GM12874 (cell line): ENCODE measurements around the gene MLLT3.

Source experiments
- CTCF ChIP-seq: IDR thresholded peaks from 2 replicates; pipeline ENCODE4 v1.5.1; 2011; ENCODE audit warnings: low read depth, mild to moderate bottlenecking, control low read depth, low read length, moderate library complexity; ENCODE audit not compliant: insufficient read depth

MLLT3 gene

DNA sequence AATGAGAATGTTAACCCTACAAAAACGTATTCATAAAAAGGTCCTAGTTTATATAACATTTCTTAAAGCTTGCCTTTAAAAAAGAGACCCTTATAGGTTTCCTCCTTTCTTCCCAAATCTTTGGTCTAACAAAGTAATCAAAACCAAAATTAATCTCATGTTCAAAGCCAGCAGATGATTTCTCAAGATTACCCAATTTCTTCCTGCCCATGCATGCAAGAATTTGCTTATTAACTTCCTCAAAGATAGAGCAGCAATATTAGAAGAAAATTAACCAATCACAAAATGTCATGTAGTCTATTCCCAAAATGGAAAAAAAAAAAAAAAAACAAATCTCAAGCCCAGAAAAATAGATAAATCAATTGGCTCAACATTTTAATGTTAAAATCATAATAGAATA, 114.9 kb downstream of the MLLT3 start:
- no peak for TF ChIP-seq CTCF

DNA sequence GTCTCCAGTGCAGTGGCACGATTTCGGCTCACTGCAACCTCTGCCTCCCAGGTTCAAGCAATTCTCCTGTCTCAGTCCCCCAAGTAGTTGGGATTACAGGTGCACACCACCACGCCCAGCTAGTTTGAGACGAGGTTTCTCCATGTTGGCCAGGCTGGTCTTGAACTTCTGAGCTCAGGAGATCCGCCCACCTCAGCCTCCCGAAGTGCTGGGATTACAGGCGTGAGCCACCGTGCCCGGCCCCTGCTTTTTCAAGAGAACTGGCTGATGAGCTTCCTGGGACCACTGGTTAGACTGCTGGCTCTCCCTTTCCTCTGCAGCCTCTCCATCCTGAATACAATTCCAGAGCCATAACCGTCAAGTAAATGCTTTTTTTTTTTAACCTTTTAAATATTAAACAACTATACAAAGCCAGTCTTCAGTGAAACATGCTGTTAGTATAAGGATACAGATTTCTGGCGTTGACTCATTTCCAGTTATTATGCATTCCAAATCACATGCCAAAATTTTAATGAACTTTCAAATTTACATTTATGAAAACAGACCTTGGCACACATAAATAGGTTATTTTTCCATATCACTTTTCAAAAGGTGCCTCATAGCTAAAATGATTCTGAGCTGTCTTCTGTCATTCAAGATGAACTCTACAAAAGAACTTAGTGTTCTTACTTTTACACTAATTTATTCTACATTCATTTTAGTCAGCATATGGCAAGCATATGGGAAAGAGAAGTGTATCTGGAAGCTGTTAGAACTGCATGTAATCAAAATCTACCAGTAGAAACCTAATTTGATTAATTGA, 116.0 kb downstream of the MLLT3 start:
- no peak for TF ChIP-seq CTCF

- TF ChIP-seq CTCF, result no peak
Observed at GRCh38 chr9:20505574-20505973, 116.7 kb downstream of the MLLT3 start.

DNA sequence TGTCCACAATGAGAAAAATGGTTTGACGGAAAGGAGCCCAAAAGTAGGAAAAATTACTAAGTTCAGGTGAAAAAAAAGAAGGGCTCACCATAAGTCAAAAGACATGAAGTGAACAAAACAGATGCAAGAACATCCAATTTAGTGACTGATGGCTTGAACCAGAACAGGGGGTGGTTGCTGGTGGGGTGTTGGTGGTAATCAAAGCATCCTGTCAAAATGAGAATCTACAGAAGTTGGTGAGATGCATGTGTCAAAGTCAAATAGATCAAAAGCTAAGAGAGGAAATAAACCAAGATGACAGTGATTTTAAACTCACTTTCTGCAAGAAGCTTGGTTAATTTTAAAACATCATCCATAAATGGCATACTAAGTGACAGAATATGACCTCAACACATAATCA, 117.4 kb downstream of the MLLT3 start:
- no peak for TF ChIP-seq CTCF

DNA sequence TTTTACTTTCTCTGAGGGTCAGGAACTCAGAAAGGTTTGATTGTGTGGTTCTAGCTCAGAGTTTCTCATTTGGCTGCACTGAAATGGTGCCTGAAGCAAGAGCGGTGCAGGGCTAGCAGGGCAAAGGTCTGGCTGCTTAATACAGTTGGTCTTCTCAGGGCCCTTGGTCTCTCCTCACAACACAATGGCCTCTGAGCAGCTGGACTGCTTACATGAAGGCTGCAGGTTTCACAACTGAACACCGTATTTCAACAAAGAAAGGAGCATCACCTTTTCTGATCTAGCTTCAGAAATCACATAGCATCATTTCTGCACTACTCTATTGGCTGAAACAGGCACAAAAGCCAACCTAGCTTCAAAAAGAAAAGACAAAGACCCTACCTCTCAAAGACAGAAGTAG, 122.2 kb downstream of the MLLT3 start:
- no peak for TF ChIP-seq CTCF

DNA sequence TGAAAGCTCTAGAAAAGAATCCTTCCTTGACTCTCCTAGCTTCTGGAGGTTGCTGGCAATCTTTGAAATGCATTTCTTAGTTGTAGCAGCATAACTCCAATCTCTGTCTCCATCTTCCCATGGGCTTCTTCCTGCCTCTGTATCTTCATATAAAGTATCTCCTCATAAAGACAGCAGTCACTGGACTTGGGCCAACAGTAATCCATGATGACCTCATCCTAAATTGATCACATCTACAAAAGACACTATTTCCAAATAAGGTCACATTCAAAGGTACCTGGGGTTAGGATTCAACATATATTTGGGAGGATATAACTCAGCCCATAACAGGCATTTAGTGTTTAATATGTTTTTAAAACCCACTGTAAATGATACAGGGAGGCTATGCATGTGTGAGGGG, 123.3 kb downstream of the MLLT3 start:
- TF ChIP-seq CTCF, result no peak

DNA sequence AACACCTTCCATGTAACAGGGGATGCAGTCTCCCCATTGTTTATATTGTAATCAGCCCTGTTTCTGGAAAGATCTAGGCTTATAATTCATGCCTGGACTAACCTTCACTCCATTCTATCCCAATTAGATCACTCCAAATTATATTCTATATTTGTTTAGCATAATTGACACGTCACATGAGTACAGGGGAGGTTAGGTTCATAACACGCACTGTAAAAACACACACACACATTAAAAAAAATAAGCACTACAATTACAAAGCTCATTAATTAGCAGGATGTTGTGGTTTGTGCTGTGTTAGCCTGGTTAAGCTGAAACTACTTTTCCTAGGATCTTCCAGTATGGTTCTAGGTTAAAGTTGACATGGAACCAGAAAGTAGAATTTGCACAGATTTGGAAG, 126.0 kb downstream of the MLLT3 start:
- no peak for TF ChIP-seq CTCF
